ENCODE results near the gene CASP2. TPM values are rescaled to one million over a fixed set of nuclear protein-coding genes. Genes with fewer than 3 reads are reported as not detected.
A peak's percentile ranks its signal among the peaks of the same experiment; 100 is the strongest.

Gene CASP2
- total and polyA plus RNA-seq, 10 of the 15 experiments (the other 5 are each of a cell fraction or from before 2014, with no cell fraction given): 12.1 to 60.4 (median 26.2) TPM

DNA sequence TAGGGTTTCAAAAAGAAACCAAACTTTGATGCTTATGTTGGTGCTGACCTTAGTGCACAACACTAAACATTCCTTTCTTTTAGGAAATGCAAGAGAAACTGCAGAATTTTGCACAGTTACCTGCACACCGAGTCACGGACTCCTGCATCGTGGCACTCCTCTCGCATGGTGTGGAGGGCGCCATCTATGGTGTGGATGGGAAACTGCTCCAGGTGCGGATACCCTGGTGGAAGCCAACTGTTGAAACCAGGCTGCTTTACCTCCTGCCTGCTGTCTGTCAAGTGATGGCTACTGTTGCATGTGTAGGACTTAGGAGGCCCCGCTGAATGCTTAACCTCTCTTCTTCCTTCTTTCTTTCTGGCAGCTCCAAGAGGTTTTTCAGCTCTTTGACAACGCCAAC, 11.7 kb downstream of the CASP2 start:
- Histone ChIP-seq H3K36me3 (ENCODE audit: control insufficient read depth in 2 of 2, insufficient read depth in 2 of 2, low read length in 1 of 2) (peaks cover 19 to 50% of the 10 kb centered on the region in 2 experiments), H3K4me3 (no peak overlapping the region), H3K9ac (ENCODE audit: control insufficient read depth, insufficient read depth, low read length) (no peak overlapping the region), H3K4me1 (ENCODE audit: control insufficient read depth, insufficient read depth, low read length) (0 out of 2 replicates have a peak, but pooled peaks cover 3% of the 10 kb centered on the region), H4K20me1 (ENCODE audit: control insufficient read depth, insufficient read depth) (no peaks in the 10 kb centered on the region; the same call in 1 of the 2 replicates), H3K4me2 (ENCODE audit: control insufficient read depth, insufficient read depth) (no peak overlapping the region), H3K79me2 (ENCODE audit: control insufficient read depth, insufficient read depth, low read length) (no peaks in the 10 kb centered on the region), H3K9me3 (replicated peaks; ENCODE audit: control insufficient read depth, insufficient read depth, low read length) (no peaks in the 10 kb centered on the region), H2AFZ (ENCODE audit: control insufficient read depth, low read depth, low read length) (no peak overlapping the region), H3K27me3 (replicated peaks in 1 of 2; ENCODE audit: control insufficient read depth in 2 of 2, insufficient read depth in 2 of 2, low read length in 1 of 2) (no peaks in the 10 kb centered on the region), H3K27ac (ENCODE audit: control insufficient read depth, insufficient read depth) (no peak overlapping the region)
- FAIRE-seq (peak; percentile 44), ATAC-seq (peak; percentile 75), DNase-seq (ENCODE audit: low read depth, low spot score) (no peak)
- intact Hi-C loops (cut with micrococcal nuclease; ENCODE audit: unreplicated experiment): no loop called here
- 78% methylated on average over 8 of the region's 8 CpGs for WGBS (ENCODE audit: insufficient coverage, insufficient replicate concordance, low lambda C conversion rate, missing lambda C conversion rate)
- SMC1A ChIA-PET (ENCODE audit: uncharacterized antibody, unreplicated experiment): interaction anchor here (0.8 to 2.1 kb wide), 8 partner anchors 9 to 437 kb away, joined by 4 to 20 read pairs (median 4); no protein-coding TSS in a partner anchor
- RAD21 ChIA-PET (ENCODE audit: unreplicated experiment): interaction anchor here (0.8 to 1.6 kb wide), 8 partner anchors 12 to 116 kb away, joined by 3 to 14 read pairs (median 4); partner anchors contain the start of genes CASP2 and GSTK1
- POLR2A ChIA-PET: interaction anchor here (1.2 kb wide), 1 partner anchor 10 kb away, joined by 3 read pairs; no protein-coding TSS in a partner anchor
- CTCF ChIA-PET: interaction anchor here (0.8 to 2.7 kb wide), 22 partner anchors 9 to 180 kb away, joined by 3 to 30 read pairs (median 4); partner anchors contain the start of genes CASP2 and CLCN1
- in situ Hi-C loops (cut with MboI): no loop called here
- TF ChIP-seq, protein P1, sequence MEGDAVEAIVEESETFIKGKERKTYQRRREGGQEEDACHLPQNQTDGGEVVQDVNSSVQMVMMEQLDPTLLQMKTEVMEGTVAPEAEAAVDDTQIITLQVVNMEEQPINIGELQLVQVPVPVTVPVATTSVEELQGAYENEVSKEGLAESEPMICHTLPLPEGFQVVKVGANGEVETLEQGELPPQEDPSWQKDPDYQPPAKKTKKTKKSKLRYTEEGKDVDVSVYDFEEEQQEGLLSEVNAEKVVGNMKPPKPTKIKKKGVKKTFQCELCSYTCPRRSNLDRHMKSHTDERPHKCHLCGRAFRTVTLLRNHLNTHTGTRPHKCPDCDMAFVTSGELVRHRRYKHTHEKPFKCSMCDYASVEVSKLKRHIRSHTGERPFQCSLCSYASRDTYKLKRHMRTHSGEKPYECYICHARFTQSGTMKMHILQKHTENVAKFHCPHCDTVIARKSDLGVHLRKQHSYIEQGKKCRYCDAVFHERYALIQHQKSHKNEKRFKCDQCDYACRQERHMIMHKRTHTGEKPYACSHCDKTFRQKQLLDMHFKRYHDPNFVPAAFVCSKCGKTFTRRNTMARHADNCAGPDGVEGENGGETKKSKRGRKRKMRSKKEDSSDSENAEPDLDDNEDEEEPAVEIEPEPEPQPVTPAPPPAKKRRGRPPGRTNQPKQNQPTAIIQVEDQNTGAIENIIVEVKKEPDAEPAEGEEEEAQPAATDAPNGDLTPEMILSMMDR (IDR thresholded peaks at IDR 0.05 in 2 of 3, conservative IDR thresholded peaks at IDR 0.05 in 1 of 3; ENCODE audit: control insufficient read depth in 2 of 3, extremely low read depth in 1 of 3, insufficient read depth in 1 of 3, low read depth in 3 of 3, low read length in 3 of 3): peak; percentile 44 to 69 (median 61)
- TF ChIP-seq MLLT1 (IDR thresholded peaks at IDR 0.05) (peak; percentile 58; the same call in 1 of the 2 replicates), RAD21 (IDR thresholded peaks at IDR 0.05; ENCODE audit: insufficient read depth, low read depth, low read length) (peak; percentile 36; the same call in 1 of the 2 replicates), MYC (IDR thresholded peaks at IDR 0.05; ENCODE audit: insufficient read depth, insufficient read length, insufficient replicate concordance, low read length, severe bottlenecking) (no peak), POLR2A (IDR thresholded peaks at IDR 0.05; ENCODE audit: low read depth, low read length) (0 out of 2 replicates have a peak, but pooled peaks have one; percentile 33), SREBF2 (IDR thresholded peaks at IDR 0.05; ENCODE audit: low read length) (no peak)
- BruUV-seq (replicated peaks): no TSS peak
